ENCODE data around the gene IYD. TPM values are rescaled to one million over a fixed set of nuclear protein-coding genes. Genes with fewer than 3 reads are reported as not detected.

IYD gene
- polyA plus RNA-seq, 2 of the 4 experiments (the other 2 are of a cell fraction) = 0.08 TPM; not detected in 1

GRCh38 chr6:150366118-150366778 is 2.6 kb upstream of the IYD start:
- Histone ChIP-seq H3K4me3 (no peak overlapping the region), H3K4me1 (no peaks in the 10 kb centered on the region), H3K4me2 (no peak overlapping the region), H3K27ac (no peak overlapping the region), H3K9me3 (no peaks in the 10 kb centered on the region)
- DNase-seq (ENCODE audit: low read depth in 1 of 2, low spot score in 1 of 2) = no peak
- 48% methylated on average over 7 of the region's 7 CpGs for WGBS (ENCODE audit: missing lambda C conversion rate)
- FAIRE-seq = no peak
- CTCF ChIA-PET = no interaction called here
- no peak for TF ChIP-seq ELK1 (IDR thresholded peaks at IDR 0.05; ENCODE audit: low read depth, low read length)
- TF ChIP-seq MAZ (IDR thresholded peaks at IDR 0.05; ENCODE audit: borderline replicate concordance, low read depth, low read length) = no peak
- TF ChIP-seq EHF (CRISPR knock-in tag; IDR thresholded peaks at IDR 0.05) = no peak
- TF ChIP-seq PBX3 (IDR thresholded peaks at IDR 0.05) = no peak
- no peak for TF ChIP-seq KDM5A (IDR thresholded peaks at IDR 0.05)
- no peak for TF ChIP-seq ZSCAN20 (CRISPR knock-in tag; IDR thresholded peaks at IDR 0.05)
- TF ChIP-seq TP53 (CRISPR knock-in tag; IDR thresholded peaks at IDR 0.05) = no peak
- TF ChIP-seq, protein P1, sequence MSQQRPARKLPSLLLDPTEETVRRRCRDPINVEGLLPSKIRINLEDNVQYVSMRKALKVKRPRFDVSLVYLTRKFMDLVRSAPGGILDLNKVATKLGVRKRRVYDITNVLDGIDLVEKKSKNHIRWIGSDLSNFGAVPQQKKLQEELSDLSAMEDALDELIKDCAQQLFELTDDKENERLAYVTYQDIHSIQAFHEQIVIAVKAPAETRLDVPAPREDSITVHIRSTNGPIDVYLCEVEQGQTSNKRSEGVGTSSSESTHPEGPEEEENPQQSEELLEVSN (IDR thresholded peaks at IDR 0.05; ENCODE audit: borderline replicate concordance, low read depth) = no peak
- TF ChIP-seq POLR2AphosphoS2 (conservative IDR thresholded peaks at IDR 0.05; ENCODE audit: low read length) = no peak
- no peak for TF ChIP-seq MYC (IDR thresholded peaks at IDR 0.05; ENCODE audit: borderline replicate concordance, low read length)
- TF ChIP-seq RARB (CRISPR knock-in tag; IDR thresholded peaks at IDR 0.05) = no peak
- TF ChIP-seq FOXS1 (CRISPR knock-in tag; IDR thresholded peaks at IDR 0.05) = no peak
- TF ChIP-seq, protein P2, sequence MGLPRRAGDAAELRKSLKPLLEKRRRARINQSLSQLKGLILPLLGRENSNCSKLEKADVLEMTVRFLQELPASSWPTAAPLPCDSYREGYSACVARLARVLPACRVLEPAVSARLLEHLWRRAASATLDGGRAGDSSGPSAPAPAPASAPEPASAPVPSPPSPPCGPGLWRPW (IDR thresholded peaks at IDR 0.05) = no peak
- no peak for TF ChIP-seq EP300 (IDR thresholded peaks at IDR 0.05)
- no peak for TF ChIP-seq CEBPB (IDR thresholded peaks at IDR 0.05)
- no peak for TF ChIP-seq ESRRA (IDR thresholded peaks at IDR 0.05; ENCODE audit: borderline replicate concordance, low read length)
- ATAC-seq = no peak
- POLR2A ChIA-PET = no interaction called here

DNA sequence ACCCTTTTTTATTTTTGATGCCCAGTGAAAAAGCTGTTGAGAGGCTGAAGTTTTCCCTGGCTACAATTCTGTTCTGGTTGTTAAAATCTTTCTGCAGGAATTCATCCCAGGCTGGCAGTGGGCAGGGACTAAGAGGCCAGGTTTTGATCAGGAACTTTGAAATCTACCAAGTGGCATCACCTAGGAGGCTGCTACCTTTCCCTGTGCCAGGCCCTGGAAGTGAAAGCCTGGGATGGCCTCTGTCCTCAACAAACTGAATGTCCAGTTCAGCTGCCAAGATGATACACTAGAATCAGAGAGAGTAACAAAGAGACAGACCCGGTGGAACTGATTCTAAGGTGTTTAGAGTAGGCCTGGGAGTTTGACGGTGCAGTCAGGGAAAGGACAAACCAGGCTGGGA is 596 bp downstream of the IYD start:
- DNase-seq (ENCODE audit: low read depth in 1 of 2, low spot score in 1 of 2) (no peak), ATAC-seq (no peak), FAIRE-seq (no peak)
- Histone ChIP-seq H3K4me1 (no peaks in the 10 kb centered on the region), H3K9me3 (no peaks in the 10 kb centered on the region), H3K4me3 (no peak overlapping the region), H3K27ac (no peak overlapping the region), H3K4me2 (no peak overlapping the region)
- 50% methylated on average over 2 of the region's 2 CpGs for WGBS (ENCODE audit: missing lambda C conversion rate)
- CTCF ChIA-PET = no interaction called here
- POLR2A ChIA-PET = interaction anchor here (0.6 kb wide), 1 partner anchor 916 kb away, joined by 3 read pairs; no protein-coding TSS in a partner anchor
- TF ChIP-seq NR3C1 (IDR thresholded peaks at IDR 0.05) (no peak), PBX3 (IDR thresholded peaks at IDR 0.05) (no peak), RCOR1 (IDR thresholded peaks at IDR 0.05; ENCODE audit: low read depth, low read length) (no peak), POLR2AphosphoS2 (conservative IDR thresholded peaks at IDR 0.05; ENCODE audit: low read length) (no peak), USF2 (IDR thresholded peaks at IDR 0.05) (no peak), HDAC2 (IDR thresholded peaks at IDR 0.05) (no peak), NPAS2 (CRISPR knock-in tag; IDR thresholded peaks at IDR 0.05; ENCODE audit: borderline replicate concordance) (no peak), JUN (IDR thresholded peaks at IDR 0.05) (no peak), RARB (CRISPR knock-in tag; IDR thresholded peaks at IDR 0.05) (no peak), KDM5A (IDR thresholded peaks at IDR 0.05) (no peak), POLR2A (IDR thresholded peaks at IDR 0.05; ENCODE audit: low read length) (no peak), TFCP2L1 (CRISPR knock-in tag; IDR thresholded peaks at IDR 0.05) (no peak)
- TF ChIP-seq, protein P1 (IDR thresholded peaks at IDR 0.05; ENCODE audit: borderline replicate concordance, low read depth) = no peak
- TF ChIP-seq, protein P3, sequence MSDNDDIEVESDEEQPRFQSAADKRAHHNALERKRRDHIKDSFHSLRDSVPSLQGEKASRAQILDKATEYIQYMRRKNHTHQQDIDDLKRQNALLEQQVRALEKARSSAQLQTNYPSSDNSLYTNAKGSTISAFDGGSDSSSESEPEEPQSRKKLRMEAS (IDR thresholded peaks at IDR 0.05) = no peak
